K562 (cell line): ENCODE measurements around the gene TMPRSS7. TPM values are rescaled to one million over a fixed set of nuclear protein-coding genes. Genes with fewer than 3 reads are reported as not detected.

Source experiments
- ATAC-seq: fragments of 200-7000 bp; cut with Tn5 transposase; 3 replicates; pipeline ENCODE4 v1.9.1; 2020; ENCODE audit warnings: moderate library complexity
- BruUV-seq: library from RNA; stranded (reverse); fragments of 400-500 nt; replicated peaks from 2 replicates; lab custom pipeline; 2021; lab: Mats Ljungman, UMichigan
- CTCF ChIA-PET: fragments of 300-600 bp; formaldehyde crosslinking; extraction: SDS; loops from one replicate; lab custom pipeline; 2021; ENCODE audit warnings: low intra/inter-chr PET ratio; lab: Yijun Ruan, JAX
- POLR2A ChIA-PET: fragments of 300-600, 350-650 bp; sonication (Branson Sonifier 250); formaldehyde crosslinking; extraction: SDS; loops from one replicate; lab custom pipeline; 2021; ENCODE audit warnings: antibody characterized with exemption, inconsistent platforms; lab: Yijun Ruan, JAX
- DNase-seq, 4 experiments: peaks; one replicate each; pipeline versions ENCODE4 v3.0.0 to v3.0.0-alpha.2; 2011 to 2018; ENCODE audit warnings: low spot score in 3 of 4, mixed read lengths in 3 of 4; ENCODE audit errors: extremely low read depth in 1 of 4
- FAIRE-seq: peaks from 2 replicates; lab custom pipeline; 2011; peaks lifted over from hg19 to GRCh38; lab: Jason Lieb, UNC
- H2AFZ ChIP-seq: 2 replicates; pipeline ENCODE4 v1.6.0; 2011; ENCODE audit warnings: low read depth, low read length, control low read depth, inconsistent platforms
- H3K27ac ChIP-seq: fragments of 200-600 bp; 3 replicates; pipeline ENCODE4 v1.8.0; 2011; ENCODE audit warnings: low read depth, mild to moderate bottlenecking, control low read depth, inconsistent platforms, low read length, moderate library complexity, mixed read lengths; ENCODE audit errors: extremely low read depth
- H3K27me3 ChIP-seq, 2 experiments: fragments of 300-600 bp in 1 of 2; 2 replicates in 1 of 2; 3 replicates in 1 of 2; pipeline versions ENCODE4 v1.6.0 to v1.8.0; 2011; ENCODE audit warnings: inconsistent platforms in 2 of 2, low read length in 2 of 2, mild to moderate bottlenecking in 1 of 2, mixed read lengths in 1 of 2, moderate library complexity in 1 of 2; ENCODE audit not compliant: control insufficient read depth in 2 of 2, insufficient read depth in 2 of 2
- H3K36me3 ChIP-seq: fragments of 300-600 bp; 3 replicates; pipeline ENCODE4 v1.8.0; 2011; ENCODE audit warnings: mild to moderate bottlenecking, low read length, inconsistent platforms; ENCODE audit not compliant: control insufficient read depth, insufficient read depth
- H3K4me1 ChIP-seq, 2 experiments: fragments of 200-600 bp in 1 of 2; replicated peaks in 1 of 2; 2 replicates in 1 of 2; 3 replicates in 1 of 2; pipeline versions ENCODE4 v1.5.1 to v1.8.0; 2011; ENCODE audit warnings: inconsistent platforms in 2 of 2, low read length in 2 of 2, mild to moderate bottlenecking in 1 of 2, mixed read lengths in 1 of 2, moderate library complexity in 1 of 2; ENCODE audit not compliant: control insufficient read depth in 2 of 2, insufficient read depth in 2 of 2
- H3K4me2 ChIP-seq: 2 replicates; pipeline ENCODE4 v1.6.1; 2011; ENCODE audit warnings: low read length, control low read depth, inconsistent platforms, mixed read lengths; ENCODE audit not compliant: insufficient read depth
- H3K4me3 ChIP-seq: fragments of 200-600 bp; sonication (generic), shearing (Covaris generic); 2 replicates; pipeline ENCODE4 v1.5.1; 2016; ENCODE audit warnings: control low read depth, inconsistent platforms
- H3K79me2 ChIP-seq: fragments of 200-600 bp; 3 replicates; pipeline ENCODE4 v1.8.0; 2011; ENCODE audit warnings: low read length, inconsistent platforms; ENCODE audit not compliant: control insufficient read depth, insufficient read depth
- H3K9ac ChIP-seq, 2 experiments: 2 replicates each; pipeline versions ENCODE4 v1.6.0 to v1.6.1; 2011; ENCODE audit warnings: low read depth in 2 of 2, low read length in 2 of 2, control low read depth in 1 of 2, inconsistent platforms in 1 of 2, mild to moderate bottlenecking in 1 of 2, mixed read lengths in 1 of 2; ENCODE audit not compliant: insufficient read depth in 1 of 2
- H3K9me1 ChIP-seq: one replicate; pipeline ENCODE4 v1.6.0; 2011; ENCODE audit warnings: inconsistent platforms, mild to moderate bottlenecking, low read length, moderate library complexity; ENCODE audit not compliant: control insufficient read depth, insufficient read depth
- H3K9me3 ChIP-seq: replicated peaks from 2 replicates; pipeline ENCODE4 v1.5.1; 2011; ENCODE audit warnings: low read depth, low read length, inconsistent platforms; ENCODE audit not compliant: control insufficient read depth, insufficient read depth
- H4K20me1 ChIP-seq: replicated peaks from 2 replicates; pipeline ENCODE4 v1.6.1; 2011; ENCODE audit warnings: low read length, inconsistent platforms, mixed read lengths; ENCODE audit not compliant: control insufficient read depth, insufficient read depth
- ARID1B ChIP-seq: fragments of 450-650 bp; IDR thresholded peaks from 2 replicates; pipeline ENCODE4 v1.6.1; 2016; ENCODE audit warnings: antibody characterized with exemption, mild to moderate bottlenecking, inconsistent platforms
- CBFB ChIP-seq: sonication (generic); formaldehyde crosslinking; IDR thresholded peaks from 2 replicates; pipeline ENCODE4 v1.4.0; 2020; ENCODE audit warnings: mild to moderate bottlenecking, missing genetic modification reagents
- CCAR2 ChIP-seq: fragments of 200-400 bp; formaldehyde crosslinking; IDR thresholded peaks from 2 replicates; pipeline ENCODE4 v1.6.1; 2017; ENCODE audit warnings: mild to moderate bottlenecking, low read depth, low read length
- COPS2 ChIP-seq: fragments of 450-650 bp; conservative IDR thresholded peaks from 2 replicates; pipeline ENCODE4 v1.6.1; 2016; ENCODE audit warnings: mild to moderate bottlenecking, moderate library complexity
- CREBBP ChIP-seq: IDR thresholded peaks from one replicate; pipeline ENCODE4 v1.6.1; 2012; ENCODE audit warnings: low read depth, mild to moderate bottlenecking, control low read depth, inconsistent platforms, low read length
- CXXC5 ChIP-seq: fragments of 250-450 bp; sonication (Bioruptor Pico); IDR thresholded peaks from 2 replicates; pipeline ENCODE4 v1.8.0; 2022; ENCODE audit warnings: inconsistent platforms, mild to moderate bottlenecking, moderate library complexity
- HMGN3 ChIP-seq: IDR thresholded peaks from 2 replicates; pipeline ENCODE4 v1.6.1; 2011; ENCODE audit warnings: borderline replicate concordance, low read depth, mild to moderate bottlenecking, mixed read lengths, low read length; ENCODE audit not compliant: insufficient read length; ENCODE audit errors: extremely low read depth
- KLF1 ChIP-seq: fragments of 450-650 bp; IDR thresholded peaks from 2 replicates; pipeline ENCODE4 v1.6.1; 2016; ENCODE audit warnings: missing genetic modification characterization, missing compliant biosample characterization
- NBN ChIP-seq: fragments of 450-650 bp; IDR thresholded peaks from 2 replicates; pipeline ENCODE4 v1.6.1; 2016; ENCODE audit warnings: low read depth, mild to moderate bottlenecking
- NUFIP1 ChIP-seq: fragments of 450-650 bp; IDR thresholded peaks from 2 replicates; pipeline ENCODE4 v1.6.1; 2018; ENCODE audit not compliant: partially characterized antibody
- SP2 ChIP-seq: IDR thresholded peaks from 2 replicates; pipeline ENCODE4 v1.6.1; 2011; ENCODE audit warnings: mild to moderate bottlenecking, low read depth, low read length, moderate library complexity; ENCODE audit not compliant: poor library complexity, severe bottlenecking; ENCODE audit errors: extremely low read depth
- ZBTB8A ChIP-seq: fragments of 450-650 bp; IDR thresholded peaks from 2 replicates; pipeline ENCODE4 v1.6.1; 2018; ENCODE audit warnings: mild to moderate bottlenecking, moderate library complexity; ENCODE audit not compliant: partially characterized antibody
- ZNF274 ChIP-seq: IDR thresholded peaks from 2 replicates; pipeline ENCODE4 v1.6.1; 2011; ENCODE audit warnings: low read depth, mild to moderate bottlenecking, low read length, moderate library complexity, borderline replicate concordance
- ZZZ3 ChIP-seq: fragments of 450-650 bp; IDR thresholded peaks from 2 replicates; pipeline ENCODE4 v1.6.1; 2016; ENCODE audit warnings: antibody characterized with exemption, mild to moderate bottlenecking, moderate library complexity
- WGBS: fragments of 100-300 bp; shearing (Covaris generic); methylation state at CpG from one replicate; pipeline ENCODE4 v1.1.6; 2016; ENCODE audit warnings: low coverage, mixed read lengths; ENCODE audit not compliant: insufficient coverage; ENCODE audit errors: missing lambda C conversion rate; 5-methylcytosine and 5-hydroxymethylcytosine counted together
- in situ Hi-C: fragments of 300-500 bp; cut with MboI; formaldehyde crosslinking; loops from 4 replicates; pipeline ENCODE4 v1.15.0; 2018; ENCODE audit warnings: inconsistent platforms, mixed read lengths
- intact Hi-C: fragments of 100-400 bp; cut with micrococcal nuclease; formaldehyde crosslinking; loops from 2 replicates; pipeline ENCODE4 v1.14.2; 2022
- polyA plus RNA-seq, 8 experiments: library from polyadenylated mRNA; depleted of rRNA in 4 of 8; stranded (reverse) in 5 of 8; unstranded in 3 of 8; fragments of >200 nt; fragmentation: Nextera tagmentation in 2 of 8; fragmentation: Illumina TruSeq in 1 of 8; extraction: Ambion mirVana in 2 of 8; extraction: Trizol in 1 of 8; gene quantifications; 2 replicates each; pipeline versions ENCODE4 v1.2.1 to v1.2.3, GENCODE V29; 2011 to 2014; ENCODE audit warnings: inconsistent platforms in 1 of 8, missing spikeins in 1 of 8
- total RNA-seq, 7 experiments: library from RNA; depleted of rRNA in 6 of 7; stranded (reverse); fragments of >200 nt in 6 of 7; fragmentation: Illumina TruSeq in 2 of 7; extraction: Trizol in 2 of 7; gene quantifications; 2 replicates each; pipeline versions ENCODE4 v1.2.1 to v1.2.3, GENCODE V29; 2011 to 2021; ENCODE audit warnings: low replicate concordance in 1 of 7
- TF ChIP-seq, protein P1 (sequence below): fragments of 450-650 bp; IDR thresholded peaks from 2 replicates; pipeline ENCODE4 v1.6.1; 2016; ENCODE audit warnings: mild to moderate bottlenecking

Gene TMPRSS7
- total and polyA plus RNA-seq, 9 of the 15 experiments (the other 6 are each of a cell fraction or from before 2014, with no cell fraction given) = not detected

DNA sequence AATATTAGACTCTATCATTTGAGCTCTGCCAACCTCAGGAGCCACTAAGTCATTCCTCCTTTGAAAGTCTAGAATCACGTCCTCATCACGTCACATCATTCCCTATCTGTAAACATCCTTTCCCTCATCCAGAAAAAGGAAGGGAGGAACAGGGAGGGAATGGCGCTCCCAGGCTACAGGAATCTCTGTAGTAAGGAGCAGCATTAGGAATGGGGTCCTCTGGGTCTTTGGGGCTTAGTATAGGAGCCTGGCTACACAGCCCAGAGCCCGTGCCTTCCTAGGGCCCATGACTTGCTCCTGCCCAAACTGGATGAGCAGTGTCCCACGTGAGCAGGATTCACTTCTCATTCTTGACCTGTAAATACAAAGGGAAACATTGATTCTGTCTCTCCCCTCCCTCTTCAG is 34.2 kb upstream of the TMPRSS7 start:
- H4K20me1 ChIP-seq = no peaks in the 10 kb centered on the region
- H3K4me2 ChIP-seq = no peak overlapping the region
- no peaks in the 10 kb centered on the region; a peak in 1 of 5 replicates for H3K4me1 ChIP-seq
- ChIA-PET POLR2A (no interaction called here), CTCF (no interaction called here)
- TF ChIP-seq CXXC5 (CRISPR knock-in tag) = no peak
- TF ChIP-seq NUFIP1 = no peak
- no peak for TF ChIP-seq ARID1B
- no peak for TF ChIP-seq ZZZ3
- no peak for TF ChIP-seq COPS2
- TF ChIP-seq, protein P1, sequence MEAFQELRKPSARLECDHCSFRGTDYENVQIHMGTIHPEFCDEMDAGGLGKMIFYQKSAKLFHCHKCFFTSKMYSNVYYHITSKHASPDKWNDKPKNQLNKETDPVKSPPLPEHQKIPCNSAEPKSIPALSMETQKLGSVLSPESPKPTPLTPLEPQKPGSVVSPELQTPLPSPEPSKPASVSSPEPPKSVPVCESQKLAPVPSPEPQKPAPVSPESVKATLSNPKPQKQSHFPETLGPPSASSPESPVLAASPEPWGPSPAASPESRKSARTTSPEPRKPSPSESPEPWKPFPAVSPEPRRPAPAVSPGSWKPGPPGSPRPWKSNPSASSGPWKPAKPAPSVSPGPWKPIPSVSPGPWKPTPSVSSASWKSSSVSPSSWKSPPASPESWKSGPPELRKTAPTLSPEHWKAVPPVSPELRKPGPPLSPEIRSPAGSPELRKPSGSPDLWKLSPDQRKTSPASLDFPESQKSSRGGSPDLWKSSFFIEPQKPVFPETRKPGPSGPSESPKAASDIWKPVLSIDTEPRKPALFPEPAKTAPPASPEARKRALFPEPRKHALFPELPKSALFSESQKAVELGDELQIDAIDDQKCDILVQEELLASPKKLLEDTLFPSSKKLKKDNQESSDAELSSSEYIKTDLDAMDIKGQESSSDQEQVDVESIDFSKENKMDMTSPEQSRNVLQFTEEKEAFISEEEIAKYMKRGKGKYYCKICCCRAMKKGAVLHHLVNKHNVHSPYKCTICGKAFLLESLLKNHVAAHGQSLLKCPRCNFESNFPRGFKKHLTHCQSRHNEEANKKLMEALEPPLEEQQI = no peak
- no peak for TF ChIP-seq ZNF274
- TF ChIP-seq SP2 = no peak
- no peak for TF ChIP-seq KLF1 (tag)
- no peak for TF ChIP-seq ZBTB8A
- no peak for TF ChIP-seq CBFB
- TF ChIP-seq NBN = no peak
- no peak for TF ChIP-seq CREBBP
- no peak for TF ChIP-seq CCAR2
- TF ChIP-seq HMGN3 = no peak
- H3K9ac ChIP-seq = no peak overlapping the region
- no peaks in the 10 kb centered on the region for H3K36me3 ChIP-seq
- DNase-seq (no peak), ATAC-seq (no peak), FAIRE-seq (no peak)
- H3K27me3 ChIP-seq = peaks cover 0 to 14% of the 10 kb centered on the region in 2 experiments; a peak in 3 of 5 replicates
- in situ Hi-C loops = no loop called here
- H3K27ac ChIP-seq = no peak overlapping the region
- 0% methylated on average over 4 of the region's 5 CpGs for WGBS
- H2AFZ ChIP-seq = no peak overlapping the region
- H3K9me3 ChIP-seq = no peaks in the 10 kb centered on the region
- H3K4me3 ChIP-seq = no peak overlapping the region
- BruUV-seq = no TSS peak
- no peaks in the 10 kb centered on the region for H3K9me1 ChIP-seq
- intact Hi-C loops = no loop called here
- H3K79me2 ChIP-seq = no peaks in the 10 kb centered on the region
